ENCODE data around the gene RHBDF2. TPM values are rescaled to one million over a fixed set of nuclear protein-coding genes. Genes with fewer than 3 reads are reported as not detected.
"Not testable (repeated sequence)": the region's sequence is repeated elsewhere in the genome, so short reads cannot be mapped to it uniquely, and the experiment has no call there.

RHBDF2 gene
- polyA plus RNA-seq, 1 donor (not counting 4 experiments of a cell fraction or from before 2014, with no cell fraction given) = 14.9 TPM

- H3K9ac ChIP-seq (ENCODE audit: control insufficient read depth, extremely low read depth, insufficient read depth, low read length) = no peak overlapping the region
- no peak for DNase-seq (ENCODE audit: low read depth, low spot score)
- no peak overlapping the region for H3K4me2 ChIP-seq (ENCODE audit: control insufficient read depth, extremely low read depth, insufficient read depth, low read depth, low read length)
- H3K9me1 ChIP-seq (ENCODE audit: control insufficient read depth, extremely low read depth, insufficient read depth, low read length) = no peaks in the 10 kb centered on the region
- H3K27me3 ChIP-seq (ENCODE audit: control insufficient read depth, extremely low read depth, insufficient read depth, low read length) = no peaks in the 10 kb centered on the region
- H3K4me1 ChIP-seq (ENCODE audit: control insufficient read depth, extremely low read depth, insufficient read depth, low read length) = peaks cover 50% of the 10 kb centered on the region
- no peak overlapping the region for H3K27ac ChIP-seq (ENCODE audit: control insufficient read depth, insufficient read depth, low read length)
- H3K4me3 ChIP-seq (ENCODE audit: control insufficient read depth in 2 of 3, extremely low read depth in 1 of 3, insufficient read depth in 2 of 3, low read depth in 1 of 3, low read length in 3 of 3) = no peak overlapping the region
- TF ChIP-seq EZH2 (IDR thresholded peaks at IDR 0.05; ENCODE audit: low read length) = no peak
- no peak for TF ChIP-seq CTCF (optimal IDR thresholded peaks at IDR 0.05 in 1 of 3, IDR thresholded peaks at IDR 0.05 in 1 of 3, conservative IDR thresholded peaks at IDR 0.05 in 1 of 3; ENCODE audit: extremely low read depth in 1 of 3, insufficient read depth in 2 of 3, low read length in 3 of 3)
- H3K9me3 ChIP-seq (ENCODE audit: control insufficient read depth, low read depth, low read length) = no peaks in the 10 kb centered on the region
- H3K79me2 ChIP-seq (ENCODE audit: control insufficient read depth, insufficient read depth, low read length) = no peaks in the 10 kb centered on the region
- no peaks in the 10 kb centered on the region for H3K36me3 ChIP-seq (ENCODE audit: control insufficient read depth in 2 of 2, extremely low read depth in 1 of 2, insufficient read depth in 2 of 2, low read length in 2 of 2)
- dilution Hi-C loops (cut with MboI; ENCODE audit: extremely low pct_ligation_motif_present, low sequenced_read_pairs) = no loop called here
- no peak overlapping the region for H2AFZ ChIP-seq (ENCODE audit: control insufficient read depth, low read length)
- no peak for FAIRE-seq
- H4K20me1 ChIP-seq (ENCODE audit: control insufficient read depth, extremely low read depth, insufficient read depth, low read length) = no peaks in the 10 kb centered on the region
Observed at GRCh38 chr17:76528156-76528527, 26.9 kb upstream of the RHBDF2 start.

- Histone ChIP-seq H3K4me2 (ENCODE audit: control insufficient read depth, extremely low read depth, insufficient read depth, low read depth, low read length) (no peak overlapping the region), H2AFZ (ENCODE audit: control insufficient read depth, low read length) (no peak overlapping the region), H3K9ac (ENCODE audit: control insufficient read depth, extremely low read depth, insufficient read depth, low read length) (no peak overlapping the region), H3K4me3 (ENCODE audit: control insufficient read depth in 2 of 3, extremely low read depth in 1 of 3, insufficient read depth in 2 of 3, low read depth in 1 of 3, low read length in 3 of 3) (no peak overlapping the region), H3K36me3 (ENCODE audit: control insufficient read depth in 2 of 2, extremely low read depth in 1 of 2, insufficient read depth in 2 of 2, low read length in 2 of 2) (no peaks in the 10 kb centered on the region), H4K20me1 (ENCODE audit: control insufficient read depth, extremely low read depth, insufficient read depth, low read length) (no peaks in the 10 kb centered on the region), H3K9me1 (ENCODE audit: control insufficient read depth, extremely low read depth, insufficient read depth, low read length) (no peaks in the 10 kb centered on the region), H3K27ac (ENCODE audit: control insufficient read depth, insufficient read depth, low read length) (no peak overlapping the region), H3K27me3 (ENCODE audit: control insufficient read depth, extremely low read depth, insufficient read depth, low read length) (no peaks in the 10 kb centered on the region), H3K9me3 (ENCODE audit: control insufficient read depth, low read depth, low read length) (no peaks in the 10 kb centered on the region), H3K79me2 (ENCODE audit: control insufficient read depth, insufficient read depth, low read length) (no peaks in the 10 kb centered on the region), H3K4me1 (ENCODE audit: control insufficient read depth, extremely low read depth, insufficient read depth, low read length) (peaks cover 48% of the 10 kb centered on the region)
- TF ChIP-seq EZH2 (IDR thresholded peaks at IDR 0.05; ENCODE audit: low read length) = no peak
- TF ChIP-seq CTCF (optimal IDR thresholded peaks at IDR 0.05 in 1 of 3, IDR thresholded peaks at IDR 0.05 in 1 of 3, conservative IDR thresholded peaks at IDR 0.05 in 1 of 3; ENCODE audit: extremely low read depth in 1 of 3, insufficient read depth in 2 of 3, low read length in 3 of 3) = no peak
- dilution Hi-C loops (cut with MboI; ENCODE audit: extremely low pct_ligation_motif_present, low sequenced_read_pairs) = no loop called here
- FAIRE-seq = no peak
- no peak for DNase-seq (ENCODE audit: low read depth, low spot score)
Observed at GRCh38 chr17:76527430-76528111, 26.3 kb upstream of the RHBDF2 start.

- H3K27me3 ChIP-seq (ENCODE audit: control insufficient read depth, extremely low read depth, insufficient read depth, low read length); DNase-seq (ENCODE audit: low read depth, low spot score); H3K4me2 ChIP-seq (ENCODE audit: control insufficient read depth, extremely low read depth, insufficient read depth, low read depth, low read length); FAIRE-seq; H3K9me3 ChIP-seq (ENCODE audit: control insufficient read depth, low read depth, low read length); H3K79me2 ChIP-seq (ENCODE audit: control insufficient read depth, insufficient read depth, low read length); H3K9me1 ChIP-seq (ENCODE audit: control insufficient read depth, extremely low read depth, insufficient read depth, low read length); H3K9ac ChIP-seq (ENCODE audit: control insufficient read depth, extremely low read depth, insufficient read depth, low read length); H4K20me1 ChIP-seq (ENCODE audit: control insufficient read depth, extremely low read depth, insufficient read depth, low read length); H3K36me3 ChIP-seq (ENCODE audit: control insufficient read depth in 2 of 2, extremely low read depth in 1 of 2, insufficient read depth in 2 of 2, low read length in 2 of 2); dilution Hi-C loops (cut with MboI; ENCODE audit: extremely low pct_ligation_motif_present, low sequenced_read_pairs); H3K27ac ChIP-seq (ENCODE audit: control insufficient read depth, insufficient read depth, low read length); H2AFZ ChIP-seq (ENCODE audit: control insufficient read depth, low read length); H3K4me3 ChIP-seq (ENCODE audit: control insufficient read depth in 2 of 3, extremely low read depth in 1 of 3, insufficient read depth in 2 of 3, low read depth in 1 of 3, low read length in 3 of 3): not testable (repeated sequence)
- H3K4me1 ChIP-seq (ENCODE audit: control insufficient read depth, extremely low read depth, insufficient read depth, low read length) = peaks cover 44% of the 10 kb centered on the region
Observed at GRCh38 chr17:76527016-76527415, 25.8 kb upstream of the RHBDF2 start.

- peaks cover 28% of the 10 kb centered on the region for H3K4me1 ChIP-seq (ENCODE audit: control insufficient read depth, extremely low read depth, insufficient read depth, low read length)
- H3K4me2 ChIP-seq (ENCODE audit: control insufficient read depth, extremely low read depth, insufficient read depth, low read depth, low read length); H3K27ac ChIP-seq (ENCODE audit: control insufficient read depth, insufficient read depth, low read length); H3K9me1 ChIP-seq (ENCODE audit: control insufficient read depth, extremely low read depth, insufficient read depth, low read length); H3K9ac ChIP-seq (ENCODE audit: control insufficient read depth, extremely low read depth, insufficient read depth, low read length); H2AFZ ChIP-seq (ENCODE audit: control insufficient read depth, low read length); H3K27me3 ChIP-seq (ENCODE audit: control insufficient read depth, extremely low read depth, insufficient read depth, low read length); DNase-seq (ENCODE audit: low read depth, low spot score); H4K20me1 ChIP-seq (ENCODE audit: control insufficient read depth, extremely low read depth, insufficient read depth, low read length); H3K9me3 ChIP-seq (ENCODE audit: control insufficient read depth, low read depth, low read length); H3K4me3 ChIP-seq (ENCODE audit: control insufficient read depth in 2 of 3, extremely low read depth in 1 of 3, insufficient read depth in 2 of 3, low read depth in 1 of 3, low read length in 3 of 3); FAIRE-seq; dilution Hi-C loops (cut with MboI; ENCODE audit: extremely low pct_ligation_motif_present, low sequenced_read_pairs); H3K36me3 ChIP-seq (ENCODE audit: control insufficient read depth in 2 of 2, extremely low read depth in 1 of 2, insufficient read depth in 2 of 2, low read length in 2 of 2); H3K79me2 ChIP-seq (ENCODE audit: control insufficient read depth, insufficient read depth, low read length): not testable (repeated sequence)
Observed at GRCh38 chr17:76525513-76525833, 24.2 kb upstream of the RHBDF2 start.

All from keratinocyte (primary cell).